ENCODE measurements around the gene ZNF160. TPM values are rescaled to one million over a fixed set of nuclear protein-coding genes. Genes with fewer than 3 reads are reported as not detected.
A peak's percentile ranks its signal among the peaks of the same experiment; 100 is the strongest.

Gene ZNF160
- 100 to 1,000 TPM in 1 of 4 donors, 1 to 10 TPM in 3; 4.6 to 129 (median 8.9) TPM for polyA plus RNA-seq
- long read RNA-seq, donor 1, full-length matches to known transcripts: 31 of 31 reads
- long read RNA-seq, donor 1, partial matches to known transcripts: 0 of 31 reads
- long read RNA-seq, donor 1, other reads (novel, unspliced or antisense): 0 of 31 reads
- long read RNA-seq, donor 2, full-length matches to known transcripts: 7 of 7 reads
- long read RNA-seq, donor 2, partial matches to known transcripts: 0 of 7 reads
- long read RNA-seq, donor 2, other reads (novel, unspliced or antisense): 0 of 7 reads
- long read RNA-seq, donor 3, full-length matches to known transcripts: 11 of 11 reads
- long read RNA-seq, donor 3, partial matches to known transcripts: 0 of 11 reads
- long read RNA-seq, donor 3, other reads (novel, unspliced or antisense): 0 of 11 reads
- long read RNA-seq, donor 4: 0 reads
- long read RNA-seq, donor 5, full-length matches to known transcripts: 2 of 2 reads
- long read RNA-seq, donor 5, partial matches to known transcripts: 0 of 2 reads
- long read RNA-seq, donor 5, other reads (novel, unspliced or antisense): 0 of 2 reads
- long read RNA-seq, donor 6, full-length matches to known transcripts: 11 of 11 reads
- long read RNA-seq, donor 6, partial matches to known transcripts: 0 of 11 reads
- long read RNA-seq, donor 6, other reads (novel, unspliced or antisense): 0 of 11 reads
- long read RNA-seq, donor 7, full-length matches to known transcripts: 14 of 14 reads
- long read RNA-seq, donor 7, partial matches to known transcripts: 0 of 14 reads
- long read RNA-seq, donor 7, other reads (novel, unspliced or antisense): 0 of 14 reads
- long read RNA-seq, donor 8, full-length matches to known transcripts: 2 of 2 reads
- long read RNA-seq, donor 8, partial matches to known transcripts: 0 of 2 reads
- long read RNA-seq, donor 8, other reads (novel, unspliced or antisense): 0 of 2 reads
- long read RNA-seq, donor 9, full-length matches to known transcripts: 3 of 3 reads
- long read RNA-seq, donor 9, partial matches to known transcripts: 0 of 3 reads
- long read RNA-seq, donor 9, other reads (novel, unspliced or antisense): 0 of 3 reads
- long read RNA-seq, donor 10, full-length matches to known transcripts: 9 of 9 reads
- long read RNA-seq, donor 10, partial matches to known transcripts: 0 of 9 reads
- long read RNA-seq, donor 10, other reads (novel, unspliced or antisense): 0 of 9 reads

- no peak for FAIRE-seq
- H3K27me3 ChIP-seq (ENCODE audit: control insufficient read depth in 3 of 3, insufficient read depth in 3 of 3, low read length in 3 of 3): no peaks in the 10 kb centered on the region
These were observed at the start of gene ZNF160 for GRCh38 chr19:53103234-53104203. Gene ZNF160, minus strand, starts transcription at chr19:53103422. Its CDS starts 17,146 bp downstream, at chr19:53086276.

GRCh38 chr19:53147645-53148044 is 44.4 kb upstream of the ZNF160 start:
- peaks cover 6 to 61% of the 10 kb centered on the region in 2 donors for H3K9me3 ChIP-seq (ENCODE audit: control insufficient read depth in 2 of 2, insufficient read depth in 1 of 2, low read depth in 1 of 2, low read length in 1 of 2)

More at GRCh38 chr19:53103234-53104203, at the start of gene ZNF160:
- H3K27ac ChIP-seq (ENCODE audit: low read depth in 1 of 3, low read length in 2 of 3): peak within 1 kb of the TSS; percentile 89 to 100 (median 99)
- DNase-seq: peak; percentile 97 to 99
- WGBS, 3 donors: 2 to 4% (median 4%) methylated on average over 65 to 67 of the region's 67 CpGs
- H3K36me3 ChIP-seq (ENCODE audit: control insufficient read depth in 3 of 3, insufficient read depth in 2 of 3, low read depth in 1 of 3, low read length in 3 of 3): peaks cover 0 to 18% (median under 1%) of the 10 kb centered on the region in 3 donors
- peak within 1 kb of the TSS; percentile 83 to 100 (median 88) for H3K4me3 ChIP-seq (ENCODE audit: low read depth in 1 of 3, low read length in 3 of 3)
- peaks cover 3 to 18% (median 11%) of the 10 kb centered on the region in 3 donors for H3K4me1 ChIP-seq (ENCODE audit: control insufficient read depth in 3 of 3, insufficient read depth in 2 of 3, low read depth in 1 of 3, low read length in 2 of 3)
- H3K9me3 ChIP-seq (ENCODE audit: control insufficient read depth in 2 of 2, insufficient read depth in 1 of 2, low read depth in 1 of 2, low read length in 1 of 2): peaks cover 0 to 7% of the 10 kb centered on the region in 2 donors

DNA sequence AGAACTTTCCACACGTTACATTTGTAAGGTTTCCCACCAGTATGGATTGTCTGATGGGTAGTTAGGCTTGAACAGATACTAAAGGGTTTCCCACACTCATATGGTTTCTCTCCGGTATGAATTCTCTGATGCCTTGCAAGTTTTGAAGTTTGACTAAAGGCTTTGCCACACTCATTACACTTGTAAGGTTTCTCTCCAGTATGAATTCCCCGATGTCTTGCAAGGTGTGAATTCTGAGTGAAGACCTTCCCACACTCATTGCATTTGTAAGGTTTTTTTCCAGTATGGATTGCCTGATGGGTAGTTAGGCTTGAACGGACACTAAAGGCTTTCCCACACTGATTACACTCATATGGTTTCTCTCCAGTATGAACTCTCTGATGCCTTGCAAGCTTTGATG is 37.1 kb upstream of the ZNF160 start:
- Histone ChIP-seq H3K27ac (ENCODE audit: low read depth in 1 of 3, low read length in 2 of 3) (no peak overlapping the region), H3K9me3 (ENCODE audit: control insufficient read depth in 2 of 2, insufficient read depth in 1 of 2, low read depth in 1 of 2, low read length in 1 of 2) (peaks cover 7 to 53% of the 10 kb centered on the region in 2 donors), H3K4me3 (ENCODE audit: low read depth in 1 of 3, low read length in 3 of 3) (no peak overlapping the region), H3K4me1 (ENCODE audit: control insufficient read depth in 3 of 3, insufficient read depth in 2 of 3, low read depth in 1 of 3, low read length in 2 of 3) (no peaks in the 10 kb centered on the region), H3K36me3 (ENCODE audit: control insufficient read depth in 3 of 3, insufficient read depth in 2 of 3, low read depth in 1 of 3, low read length in 3 of 3) (peaks cover 5 to 10% (median 10%) of the 10 kb centered on the region in 3 donors), H3K27me3 (ENCODE audit: control insufficient read depth in 3 of 3, insufficient read depth in 3 of 3, low read length in 3 of 3) (no peaks in the 10 kb centered on the region)
- no peak for FAIRE-seq
- 94 to 97% (median 96%) methylated on average over 4 of the region's 4 CpGs for WGBS, 3 donors
- DNase-seq: no peak

More at GRCh38 chr19:53147645-53148044, 44.4 kb upstream of the ZNF160 start:
- no peak overlapping the region for H3K27ac ChIP-seq (ENCODE audit: low read depth in 1 of 3, low read length in 2 of 3)
- H3K4me1 ChIP-seq (ENCODE audit: control insufficient read depth in 3 of 3, insufficient read depth in 2 of 3, low read depth in 1 of 3, low read length in 2 of 3): no peaks in the 10 kb centered on the region
- FAIRE-seq (no peak), DNase-seq (no peak)
- H3K27me3 ChIP-seq (ENCODE audit: control insufficient read depth in 3 of 3, insufficient read depth in 3 of 3, low read length in 3 of 3): no peaks in the 10 kb centered on the region
- no peak overlapping the region for H3K4me3 ChIP-seq (ENCODE audit: low read depth in 1 of 3, low read length in 3 of 3)
- peaks cover 6 to 46% (median 10%) of the 10 kb centered on the region in 3 donors for H3K36me3 ChIP-seq (ENCODE audit: control insufficient read depth in 3 of 3, insufficient read depth in 2 of 3, low read depth in 1 of 3, low read length in 3 of 3)

DNA sequence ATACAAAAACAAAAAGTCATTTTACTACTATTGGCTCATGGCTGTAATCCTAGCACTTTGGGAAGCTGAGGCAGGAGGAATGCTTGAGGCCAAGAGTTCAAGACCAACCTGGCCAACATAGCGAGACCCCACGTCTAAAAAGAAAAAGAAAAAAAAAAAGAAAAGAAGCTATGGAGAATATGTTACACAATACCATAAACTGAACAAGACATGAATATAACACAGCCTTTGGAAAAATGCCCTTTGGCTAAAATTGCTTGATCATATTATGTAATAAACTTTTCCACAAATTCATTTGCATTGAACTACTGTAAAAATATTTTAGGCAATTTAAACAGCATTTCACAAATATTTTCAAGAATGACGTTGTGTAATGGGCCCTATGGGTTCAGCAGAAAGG is 33.2 kb upstream of the ZNF160 start:
- Histone ChIP-seq H3K27me3 (ENCODE audit: control insufficient read depth in 3 of 3, insufficient read depth in 3 of 3, low read length in 3 of 3) (no peaks in the 10 kb centered on the region), H3K4me1 (ENCODE audit: control insufficient read depth in 3 of 3, insufficient read depth in 2 of 3, low read depth in 1 of 3, low read length in 2 of 3) (no peaks in the 10 kb centered on the region), H3K27ac (ENCODE audit: low read depth in 1 of 3, low read length in 2 of 3) (no peak overlapping the region), H3K36me3 (ENCODE audit: control insufficient read depth in 3 of 3, insufficient read depth in 2 of 3, low read depth in 1 of 3, low read length in 3 of 3) (peaks cover 0 to 1% (median 0%) of the 10 kb centered on the region in 3 donors), H3K9me3 (ENCODE audit: control insufficient read depth in 2 of 2, insufficient read depth in 1 of 2, low read depth in 1 of 2, low read length in 1 of 2) (peaks cover 5 to 41% of the 10 kb centered on the region in 2 donors), H3K4me3 (ENCODE audit: low read depth in 1 of 3, low read length in 3 of 3) (no peak overlapping the region)
- FAIRE-seq (no peak), DNase-seq (no peak)
- WGBS, 3 donors: 88 to 96% (median 93%) methylated on average over 3 of the region's 3 CpGs

DNA sequence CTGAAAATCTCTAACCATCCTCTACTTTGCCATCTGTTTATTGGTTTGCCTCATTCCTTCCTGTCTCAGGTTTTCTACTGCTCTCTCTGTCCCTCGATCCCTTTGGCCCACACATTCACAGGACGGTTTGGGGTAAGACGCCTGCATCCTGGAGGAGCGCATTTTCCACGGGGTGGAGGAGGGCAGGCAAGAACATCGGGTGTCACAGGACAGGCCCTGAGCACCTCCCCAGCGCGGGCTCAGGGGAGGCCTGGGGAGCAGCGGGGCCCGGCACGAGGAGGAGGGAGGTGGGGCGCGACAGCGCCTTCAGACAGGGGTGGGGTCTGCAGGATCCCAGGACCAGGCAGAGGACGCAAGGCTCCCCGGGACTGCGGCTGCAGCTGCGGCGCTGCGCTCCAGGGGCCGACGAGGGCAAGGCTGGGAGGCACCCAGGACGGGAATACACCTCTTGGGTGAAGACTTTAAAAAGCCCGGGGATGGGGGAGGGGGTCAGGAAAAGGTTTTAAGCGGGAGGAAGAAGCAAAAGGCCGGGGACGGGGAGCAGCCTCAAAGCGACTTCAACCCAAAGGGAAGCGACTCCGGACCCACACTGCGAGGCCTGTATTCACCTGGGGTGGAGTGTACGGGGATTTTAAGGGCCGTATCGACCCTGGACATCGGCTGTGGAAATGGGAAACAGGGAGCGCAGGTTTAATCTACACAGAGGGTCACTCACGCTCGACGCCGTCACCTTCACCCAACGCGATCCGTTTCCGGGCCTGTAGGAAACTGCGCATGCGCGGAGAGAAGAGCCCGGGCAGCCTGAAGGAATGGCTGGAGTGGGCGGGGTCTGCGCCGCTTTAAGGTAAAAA is 29.1 kb upstream of the ZNF160 start, which contains the start of gene ZNF415:
ZNF415 (minus strand) TSS at position 770 of the 851 bp plus-strand sequence. CDS start 10,234 bp downstream, outside the sequence.
- DNase-seq (peak; percentile 76 to 95), FAIRE-seq (no peak)
- no peaks in the 10 kb centered on the region for H3K27me3 ChIP-seq (ENCODE audit: control insufficient read depth in 3 of 3, insufficient read depth in 3 of 3, low read length in 3 of 3)
- H3K36me3 ChIP-seq (ENCODE audit: control insufficient read depth in 3 of 3, insufficient read depth in 2 of 3, low read depth in 1 of 3, low read length in 3 of 3): peaks cover 0 to 10% (median 0%) of the 10 kb centered on the region in 3 donors
- peaks cover 0 to 10% of the 10 kb centered on the region in 2 donors for H3K9me3 ChIP-seq (ENCODE audit: control insufficient read depth in 2 of 2, insufficient read depth in 1 of 2, low read depth in 1 of 2, low read length in 1 of 2)
- peak within 1 kb of the TSS in 2 of 3 donors; percentile 80 to 99 for H3K27ac ChIP-seq (ENCODE audit: low read depth in 1 of 3, low read length in 2 of 3)
- peak within 1 kb of the TSS; percentile 42 to 98 (median 49) for H3K4me3 ChIP-seq (ENCODE audit: low read depth in 1 of 3, low read length in 3 of 3)
- peaks cover 0 to 17% (median 0%) of the 10 kb centered on the region in 3 donors for H3K4me1 ChIP-seq (ENCODE audit: control insufficient read depth in 3 of 3, insufficient read depth in 2 of 3, low read depth in 1 of 3, low read length in 2 of 3)
- WGBS, 3 donors: 2 to 11% (median 6%) methylated on average over 48 to 51 of the region's 51 CpGs

- no peak for FAIRE-seq
- H3K27me3 ChIP-seq (ENCODE audit: control insufficient read depth in 3 of 3, insufficient read depth in 3 of 3, low read length in 3 of 3): no peaks in the 10 kb centered on the region
- H3K9me3 ChIP-seq (ENCODE audit: control insufficient read depth in 2 of 2, insufficient read depth in 1 of 2, low read depth in 1 of 2, low read length in 1 of 2): peaks cover 0 to 7% of the 10 kb centered on the region in 2 donors
- no peak for DNase-seq
- H3K4me1 ChIP-seq (ENCODE audit: control insufficient read depth in 3 of 3, insufficient read depth in 2 of 3, low read depth in 1 of 3, low read length in 2 of 3): peaks cover 0 to 20% (median 0%) of the 10 kb centered on the region in 3 donors
- WGBS, 3 donors: 23 to 37% (median 33%) methylated on average over 6 of the region's 6 CpGs
- peak overlapping the region in 1 of 3 donors; percentile 98 for H3K4me3 ChIP-seq (ENCODE audit: low read depth in 1 of 3, low read length in 3 of 3)
- H3K36me3 ChIP-seq (ENCODE audit: control insufficient read depth in 3 of 3, insufficient read depth in 2 of 3, low read depth in 1 of 3, low read length in 3 of 3): peaks cover 0 to 10% (median 0%) of the 10 kb centered on the region in 3 donors
- peak overlapping the region in 1 of 3 donors; percentile 99 for H3K27ac ChIP-seq (ENCODE audit: low read depth in 1 of 3, low read length in 2 of 3)
These were observed 28.5 kb upstream of the ZNF160 start for GRCh38 chr19:53131727-53132126.

Measured in small intestine (tissue), 16 donors.